Measurements from ENCODE around the gene ADCK2. TPM values are rescaled to one million over a fixed set of nuclear protein-coding genes. Genes with fewer than 3 reads are reported as not detected.
"Not testable (repeated sequence)": the region's sequence is repeated elsewhere in the genome, so short reads cannot be mapped to it uniquely, and the experiment has no call there.

ADCK2 gene
- total RNA-seq, 1 donor: 14.1 TPM

- no peak overlapping the region for H3K4me3 ChIP-seq (ENCODE audit: low read depth, low read length)
These were observed 1.6 kb downstream of the ADCK2 start for GRCh38 chr7:140674356-140674800.

GRCh38 chr7:140674899-140675701 lies 2.4 kb downstream of the ADCK2 start:
- TF ChIP-seq CTCF (IDR thresholded peaks at IDR 0.05; ENCODE audit: insufficient read depth, low read length): peak; percentile 55
- no peak overlapping the region for H3K4me3 ChIP-seq (ENCODE audit: low read depth, low read length)
- peak; percentile 58 for DNase-seq (ENCODE audit: low read depth)

More at GRCh38 chr7:140674356-140674800, 1.6 kb downstream of the ADCK2 start:
- DNase-seq (ENCODE audit: low read depth): no peak
- no peak for TF ChIP-seq CTCF (IDR thresholded peaks at IDR 0.05; ENCODE audit: insufficient read depth, low read length)

GRCh38 chr7:140675726-140676125 lies 3.0 kb downstream of the ADCK2 start:
- no peak for DNase-seq (ENCODE audit: low read depth)
- no peak for TF ChIP-seq CTCF (IDR thresholded peaks at IDR 0.05; ENCODE audit: insufficient read depth, low read length)
- no peak overlapping the region for H3K4me3 ChIP-seq (ENCODE audit: low read depth, low read length)

GRCh38 chr7:140676306-140676705 lies 3.6 kb downstream of the ADCK2 start:
- DNase-seq (ENCODE audit: low read depth): no peak
- no peak for TF ChIP-seq CTCF (IDR thresholded peaks at IDR 0.05; ENCODE audit: insufficient read depth, low read length)
- H3K4me3 ChIP-seq (ENCODE audit: low read depth, low read length): no peak overlapping the region

GRCh38 chr7:140676956-140677355 lies 4.2 kb downstream of the ADCK2 start:
- not testable (repeated sequence) for H3K4me3 ChIP-seq (ENCODE audit: low read depth, low read length); DNase-seq (ENCODE audit: low read depth)

- no peak overlapping the region for H3K4me3 ChIP-seq (ENCODE audit: low read depth, low read length)
- TF ChIP-seq CTCF (IDR thresholded peaks at IDR 0.05; ENCODE audit: insufficient read depth, low read length): no peak
- no peak for DNase-seq (ENCODE audit: low read depth)
These were observed 4.8 kb downstream of the ADCK2 start for GRCh38 chr7:140677496-140677895.

GRCh38 chr7:140678081-140678815 lies 5.5 kb downstream of the ADCK2 start:
- DNase-seq (ENCODE audit: low read depth): no peak
- H3K4me3 ChIP-seq (ENCODE audit: low read depth, low read length): no peak overlapping the region
- TF ChIP-seq CTCF (IDR thresholded peaks at IDR 0.05; ENCODE audit: insufficient read depth, low read length): no peak
